IMR-90 (cell line): ENCODE results near the gene TLR1.
"Not testable (repeated sequence)": the region's sequence is repeated elsewhere in the genome, so short reads cannot be mapped to it uniquely, and the experiment has no call there.

Experiments used
- CEBPB ChIP-seq: IDR thresholded peaks from 2 replicates; pipeline ENCODE4 v1.6.1; 2012; ENCODE audit warnings: low read depth, low read length, improper control_type of control experiment
- POLR2A ChIP-seq: IDR thresholded peaks from 2 replicates; pipeline ENCODE4 v1.6.1; 2012; ENCODE audit warnings: mild to moderate bottlenecking, low read depth, low read length
- RAD21 ChIP-seq: IDR thresholded peaks from 2 replicates; pipeline ENCODE4 v1.6.1; 2012; ENCODE audit warnings: low read length, improper control_type of control experiment
- TF ChIP-seq, protein P1 (sequence below): conservative IDR thresholded peaks from 2 replicates; pipeline ENCODE4 v1.5.1; 2012; ENCODE audit warnings: mild to moderate bottlenecking, low read depth, low read length, improper control_type of control experiment

DNA sequence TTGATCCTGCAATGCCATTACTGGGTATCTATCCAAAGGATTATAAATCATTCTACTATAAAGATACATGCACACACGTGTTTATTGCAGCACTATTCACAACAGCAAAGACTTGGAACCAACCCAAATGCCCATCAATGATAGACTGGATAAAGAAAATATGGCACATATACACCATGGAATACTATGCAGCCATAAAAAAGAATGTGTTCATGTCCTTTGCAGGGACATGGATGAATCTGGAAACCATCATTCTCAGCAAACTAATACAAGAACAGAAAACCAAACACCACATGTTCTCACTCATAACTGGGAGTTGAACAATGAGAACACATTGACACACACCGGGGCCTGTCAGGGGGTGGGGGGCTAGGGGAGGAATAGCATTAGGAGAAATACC is 26.7 kb downstream of the TLR1 start:
- TF ChIP-seq, protein P1, sequence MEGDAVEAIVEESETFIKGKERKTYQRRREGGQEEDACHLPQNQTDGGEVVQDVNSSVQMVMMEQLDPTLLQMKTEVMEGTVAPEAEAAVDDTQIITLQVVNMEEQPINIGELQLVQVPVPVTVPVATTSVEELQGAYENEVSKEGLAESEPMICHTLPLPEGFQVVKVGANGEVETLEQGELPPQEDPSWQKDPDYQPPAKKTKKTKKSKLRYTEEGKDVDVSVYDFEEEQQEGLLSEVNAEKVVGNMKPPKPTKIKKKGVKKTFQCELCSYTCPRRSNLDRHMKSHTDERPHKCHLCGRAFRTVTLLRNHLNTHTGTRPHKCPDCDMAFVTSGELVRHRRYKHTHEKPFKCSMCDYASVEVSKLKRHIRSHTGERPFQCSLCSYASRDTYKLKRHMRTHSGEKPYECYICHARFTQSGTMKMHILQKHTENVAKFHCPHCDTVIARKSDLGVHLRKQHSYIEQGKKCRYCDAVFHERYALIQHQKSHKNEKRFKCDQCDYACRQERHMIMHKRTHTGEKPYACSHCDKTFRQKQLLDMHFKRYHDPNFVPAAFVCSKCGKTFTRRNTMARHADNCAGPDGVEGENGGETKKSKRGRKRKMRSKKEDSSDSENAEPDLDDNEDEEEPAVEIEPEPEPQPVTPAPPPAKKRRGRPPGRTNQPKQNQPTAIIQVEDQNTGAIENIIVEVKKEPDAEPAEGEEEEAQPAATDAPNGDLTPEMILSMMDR, result not testable (repeated sequence)
- TF ChIP-seq POLR2A, CEBPB, RAD21: not testable (repeated sequence)
